ENCODE measurements around the gene JPT1.

GRCh38 chr17:75097865-75098264 is 56.4 kb downstream of the JPT1 start:
- TF ChIP-seq CTCF (IDR thresholded peaks at IDR 0.05) (no peak), POLR2A (IDR thresholded peaks at IDR 0.05) (no peak)
